K562 (cell line): ENCODE measurements around the gene EPHB2. TPM values are rescaled to one million over a fixed set of nuclear protein-coding genes. Genes with fewer than 3 reads are reported as not detected.

Experiments used
- ATAC-seq: fragments of 200-7000 bp; cut with Tn5 transposase; 3 replicates; pipeline ENCODE4 v1.9.1; 2020; ENCODE audit warnings: moderate library complexity
- BruUV-seq: library from RNA; stranded (reverse); fragments of 400-500 nt; replicated peaks from 2 replicates; lab custom pipeline; 2021; lab: Mats Ljungman, UMichigan
- CTCF ChIA-PET: fragments of 300-600 bp; formaldehyde crosslinking; extraction: SDS; loops from one replicate; lab custom pipeline; 2021; ENCODE audit warnings: low intra/inter-chr PET ratio; lab: Yijun Ruan, JAX
- POLR2A ChIA-PET: fragments of 300-600, 350-650 bp; sonication (Branson Sonifier 250); formaldehyde crosslinking; extraction: SDS; loops from one replicate; lab custom pipeline; 2021; ENCODE audit warnings: antibody characterized with exemption, inconsistent platforms; lab: Yijun Ruan, JAX
- DNase-seq, 4 experiments: peaks; one replicate each; pipeline versions ENCODE4 v3.0.0 to v3.0.0-alpha.2; 2011 to 2018; ENCODE audit warnings: low spot score in 3 of 4, mixed read lengths in 3 of 4; ENCODE audit errors: extremely low read depth in 1 of 4
- FAIRE-seq: peaks from 2 replicates; lab custom pipeline; 2011; peaks lifted over from hg19 to GRCh38; lab: Jason Lieb, UNC
- H2AFZ ChIP-seq: 2 replicates; pipeline ENCODE4 v1.6.0; 2011; ENCODE audit warnings: low read depth, low read length, control low read depth, inconsistent platforms
- H3K27ac ChIP-seq: fragments of 200-600 bp; 3 replicates; pipeline ENCODE4 v1.8.0; 2011; ENCODE audit warnings: low read depth, mild to moderate bottlenecking, control low read depth, inconsistent platforms, low read length, moderate library complexity, mixed read lengths; ENCODE audit errors: extremely low read depth
- H3K27me3 ChIP-seq, 2 experiments: fragments of 300-600 bp in 1 of 2; 2 replicates in 1 of 2; 3 replicates in 1 of 2; pipeline versions ENCODE4 v1.6.0 to v1.8.0; 2011; ENCODE audit warnings: inconsistent platforms in 2 of 2, low read length in 2 of 2, mild to moderate bottlenecking in 1 of 2, mixed read lengths in 1 of 2, moderate library complexity in 1 of 2; ENCODE audit not compliant: control insufficient read depth in 2 of 2, insufficient read depth in 2 of 2
- H3K36me3 ChIP-seq: fragments of 300-600 bp; 3 replicates; pipeline ENCODE4 v1.8.0; 2011; ENCODE audit warnings: mild to moderate bottlenecking, low read length, inconsistent platforms; ENCODE audit not compliant: control insufficient read depth, insufficient read depth
- H3K4me1 ChIP-seq, 2 experiments: fragments of 200-600 bp in 1 of 2; replicated peaks in 1 of 2; 2 replicates in 1 of 2; 3 replicates in 1 of 2; pipeline versions ENCODE4 v1.5.1 to v1.8.0; 2011; ENCODE audit warnings: inconsistent platforms in 2 of 2, low read length in 2 of 2, mild to moderate bottlenecking in 1 of 2, mixed read lengths in 1 of 2, moderate library complexity in 1 of 2; ENCODE audit not compliant: control insufficient read depth in 2 of 2, insufficient read depth in 2 of 2
- H3K4me2 ChIP-seq: 2 replicates; pipeline ENCODE4 v1.6.1; 2011; ENCODE audit warnings: low read length, control low read depth, inconsistent platforms, mixed read lengths; ENCODE audit not compliant: insufficient read depth
- H3K4me3 ChIP-seq: fragments of 200-600 bp; sonication (generic), shearing (Covaris generic); 2 replicates; pipeline ENCODE4 v1.5.1; 2016; ENCODE audit warnings: control low read depth, inconsistent platforms
- H3K79me2 ChIP-seq: fragments of 200-600 bp; 3 replicates; pipeline ENCODE4 v1.8.0; 2011; ENCODE audit warnings: low read length, inconsistent platforms; ENCODE audit not compliant: control insufficient read depth, insufficient read depth
- H3K9ac ChIP-seq, 2 experiments: 2 replicates each; pipeline versions ENCODE4 v1.6.0 to v1.6.1; 2011; ENCODE audit warnings: low read depth in 2 of 2, low read length in 2 of 2, control low read depth in 1 of 2, inconsistent platforms in 1 of 2, mild to moderate bottlenecking in 1 of 2, mixed read lengths in 1 of 2; ENCODE audit not compliant: insufficient read depth in 1 of 2
- H3K9me1 ChIP-seq: one replicate; pipeline ENCODE4 v1.6.0; 2011; ENCODE audit warnings: inconsistent platforms, mild to moderate bottlenecking, low read length, moderate library complexity; ENCODE audit not compliant: control insufficient read depth, insufficient read depth
- H3K9me3 ChIP-seq: replicated peaks from 2 replicates; pipeline ENCODE4 v1.5.1; 2011; ENCODE audit warnings: low read depth, low read length, inconsistent platforms; ENCODE audit not compliant: control insufficient read depth, insufficient read depth
- H4K20me1 ChIP-seq: replicated peaks from 2 replicates; pipeline ENCODE4 v1.6.1; 2011; ENCODE audit warnings: low read length, inconsistent platforms, mixed read lengths; ENCODE audit not compliant: control insufficient read depth, insufficient read depth
- AFF1 ChIP-seq, 2 experiments: fragments of 450-650 bp; IDR thresholded peaks; 2 replicates each; pipeline ENCODE4 v1.6.1; 2018; ENCODE audit warnings: mild to moderate bottlenecking in 2 of 2, low read depth in 1 of 2; ENCODE audit not compliant: partially characterized antibody in 2 of 2
- CBX8 ChIP-seq: fragments of 200-600 bp; sonication (generic); IDR thresholded peaks from 2 replicates; pipeline ENCODE4 v1.6.1; 2012; ENCODE audit warnings: borderline replicate concordance, mixed run types, low read depth, mild to moderate bottlenecking, moderate library complexity, mixed read lengths, low read length, control low read depth, inconsistent platforms; ENCODE audit not compliant: poor library complexity, severe bottlenecking; ENCODE audit errors: extremely low read depth
- ESRRB ChIP-seq: fragments of 250-450 bp; sonication (Bioruptor Pico); IDR thresholded peaks from 2 replicates; pipeline ENCODE4 v1.5.0; 2020; ENCODE audit warnings: mild to moderate bottlenecking, moderate library complexity, borderline replicate concordance
- JUNB ChIP-seq: fragments of 450-650 bp; formaldehyde crosslinking; conservative IDR thresholded peaks from 2 replicates; pipeline ENCODE4 v1.4.0; 2020; ENCODE audit warnings: mild to moderate bottlenecking
- MED1 ChIP-seq: sonication (generic); formaldehyde crosslinking; IDR thresholded peaks from 2 replicates; pipeline ENCODE4 v1.8.1; 2023; ENCODE audit warnings: missing genetic modification reagents, borderline replicate concordance
- MYBL2 ChIP-seq, 2 experiments: fragments of 450-650 bp in 1 of 2; sonication (generic) in 1 of 2; formaldehyde crosslinking in 1 of 2; IDR thresholded peaks; 2 replicates each; pipeline versions ENCODE4 v1.6.1 to v1.8.1; 2017 to 2022; ENCODE audit warnings: borderline replicate concordance in 1 of 2, inconsistent platforms in 1 of 2, low read depth in 1 of 2, mild to moderate bottlenecking in 1 of 2, missing genetic modification reagents in 1 of 2, moderate library complexity in 1 of 2
- SRSF9 ChIP-seq: fragments of 200-400 bp; formaldehyde crosslinking; IDR thresholded peaks from 2 replicates; pipeline ENCODE4 v1.6.1; 2017; ENCODE audit warnings: low read depth, low read length, borderline replicate concordance
- THAP7 ChIP-seq: fragments of 250-450 bp; sonication (Bioruptor Pico); IDR thresholded peaks from 2 replicates; pipeline ENCODE4 v1.5.0; 2021
- WGBS: fragments of 100-300 bp; shearing (Covaris generic); methylation state at CpG from one replicate; pipeline ENCODE4 v1.1.6; 2016; ENCODE audit warnings: low coverage, mixed read lengths; ENCODE audit not compliant: insufficient coverage; ENCODE audit errors: missing lambda C conversion rate; 5-methylcytosine and 5-hydroxymethylcytosine counted together
- in situ Hi-C: fragments of 300-500 bp; cut with MboI; formaldehyde crosslinking; loops from 4 replicates; pipeline ENCODE4 v1.15.0; 2018; ENCODE audit warnings: inconsistent platforms, mixed read lengths
- intact Hi-C: fragments of 100-400 bp; cut with micrococcal nuclease; formaldehyde crosslinking; loops from 2 replicates; pipeline ENCODE4 v1.14.2; 2022
- polyA plus RNA-seq, 8 experiments: library from polyadenylated mRNA; depleted of rRNA in 4 of 8; stranded (reverse) in 5 of 8; unstranded in 3 of 8; fragments of >200 nt; fragmentation: Nextera tagmentation in 2 of 8; fragmentation: Illumina TruSeq in 1 of 8; extraction: Ambion mirVana in 2 of 8; extraction: Trizol in 1 of 8; gene quantifications; 2 replicates each; pipeline versions ENCODE4 v1.2.1 to v1.2.3, GENCODE V29; 2011 to 2014; ENCODE audit warnings: inconsistent platforms in 1 of 8, missing spikeins in 1 of 8
- total RNA-seq, 7 experiments: library from RNA; depleted of rRNA in 6 of 7; stranded (reverse); fragments of >200 nt in 6 of 7; fragmentation: Illumina TruSeq in 2 of 7; extraction: Trizol in 2 of 7; gene quantifications; 2 replicates each; pipeline versions ENCODE4 v1.2.1 to v1.2.3, GENCODE V29; 2011 to 2021; ENCODE audit warnings: low replicate concordance in 1 of 7

Gene EPHB2
- total and polyA plus RNA-seq, 9 of the 15 experiments (the other 6 are each of a cell fraction or from before 2014, with no cell fraction given), result not detected

- Histone ChIP-seq H3K27ac (no peak overlapping the region), H3K4me1 (no peaks in the 10 kb centered on the region), H3K9me3 (no peaks in the 10 kb centered on the region), H3K27me3 (peaks cover 15 to 63% of the 10 kb centered on the region in 2 experiments; a peak in 4 of 5 replicates), H3K4me3 (no peak overlapping the region), H3K4me2 (no peak overlapping the region), H2AFZ (no peak overlapping the region), H4K20me1 (peaks cover 13% of the 10 kb centered on the region), H3K9ac (no peak overlapping the region), H3K79me2 (no peaks in the 10 kb centered on the region), H3K36me3 (no peaks in the 10 kb centered on the region), H3K9me1 (no peaks in the 10 kb centered on the region)
- ChIA-PET POLR2A (interaction anchor here (0.7 kb wide), 1 partner anchor 18 kb away, joined by 3 read pairs; no protein-coding TSS in a partner anchor), CTCF (no interaction called here)
- TF ChIP-seq ESRRB, result no peak
- BruUV-seq, result no TSS peak
- DNase-seq (no peak), ATAC-seq (no peak), FAIRE-seq (peak; percentile 6)
- intact Hi-C loops (no loop called here), in situ Hi-C loops (no loop called here)
- 3% methylated on average over 10 of the region's 11 CpGs for WGBS
These were observed 53.0 kb downstream of the EPHB2 start for GRCh38 chr1:22763487-22764200.

- H4K20me1 ChIP-seq, result peaks cover 13% of the 10 kb centered on the region
- no peaks in the 10 kb centered on the region for H3K9me3 ChIP-seq
- ATAC-seq (no peak), DNase-seq (no peak), FAIRE-seq (no peak)
- CTCF ChIA-PET, result no interaction called here
- intact Hi-C loops, result no loop called here
- no TSS peak for BruUV-seq
- in situ Hi-C loops, result no loop called here
- no peak overlapping the region for H3K27ac ChIP-seq
- WGBS, result 0% methylated on average over 9 of the region's 9 CpGs
- no peaks in the 10 kb centered on the region for H3K79me2 ChIP-seq
- H3K4me3 ChIP-seq, result no peak overlapping the region
- H3K9ac ChIP-seq, result no peak overlapping the region
- no peaks in the 10 kb centered on the region for H3K9me1 ChIP-seq
- no peaks in the 10 kb centered on the region for H3K36me3 ChIP-seq
- no peak overlapping the region for H2AFZ ChIP-seq
- no peaks in the 10 kb centered on the region for H3K4me1 ChIP-seq
- H3K4me2 ChIP-seq, result no peak overlapping the region
- POLR2A ChIA-PET, result no interaction called here
- H3K27me3 ChIP-seq, result peaks cover 24 to 52% of the 10 kb centered on the region in 2 experiments; a peak in 4 of 5 replicates
- TF ChIP-seq MED1 (no peak), MYBL2 (IDR thresholded peaks at IDR 0.05; ENCODE audit: low read depth) (no peak), MYBL2 (CRISPR knock-in tag; IDR thresholded peaks at IDR 0.05; ENCODE audit: borderline replicate concordance) (no peak), CBX8 (no peak), AFF1 (IDR thresholded peaks at IDR 0.05; ENCODE audit: low read depth in 1 of 2, partially characterized antibody in 2 of 2) (no peak), SRSF9 (no peak), JUNB (CRISPR knock-in tag) (no peak), THAP7 (CRISPR knock-in tag) (no peak)
These were observed 57.2 kb downstream of the EPHB2 start for GRCh38 chr1:22767852-22768251.
